ENCODE results near the gene HBG2. TPM values are rescaled to one million over a fixed set of nuclear protein-coding genes. Genes with fewer than 3 reads are reported as not detected.
A peak's percentile ranks its signal among the peaks of the same experiment; 100 is the strongest.

HBG2 gene
- total RNA-seq, 8 experiments from 2014 or later, result not detected

DNA sequence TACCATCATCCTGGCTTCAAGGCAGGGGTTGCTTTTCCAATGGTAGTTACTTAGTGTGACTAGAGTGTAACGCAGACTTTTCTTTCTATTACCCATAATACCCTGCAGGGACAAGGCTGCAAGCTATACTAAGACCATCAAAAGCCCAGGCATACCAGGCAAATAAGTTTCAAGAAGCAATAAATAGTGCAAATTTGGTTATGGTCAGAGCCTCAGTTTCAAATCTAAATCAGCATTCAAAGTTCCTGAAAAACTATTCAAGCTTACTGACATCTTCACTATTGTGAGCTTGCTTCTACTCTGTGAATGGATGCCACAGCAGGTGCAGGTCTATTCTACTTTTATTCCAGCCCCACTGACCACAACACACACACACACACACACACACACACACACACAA is 25.2 kb downstream of the HBG2 start:
- 63 to 100% (median 77%) methylated on average over 1 of the region's 1 CpG; no CpG with 5 or more reads in 6 of the 10 experiments for WGBS, 10 experiments
- ATAC-seq (replicated peaks in 6 of 8), result no peak
- in situ Hi-C loops (cut with MboI; ENCODE audit: low pct_unique_long_range_greater_than_20kb in 2 of 9, low sequenced_read_pairs in 9 of 9, unreplicated experiment in 9 of 9), result no loop called here
- H3K4me1 ChIP-seq (replicated peaks in 1 of 2), result no peaks in the 10 kb centered on the region
- H3K27ac ChIP-seq, result no peak overlapping the region
- no peak overlapping the region for H3K4me3 ChIP-seq

DNA sequence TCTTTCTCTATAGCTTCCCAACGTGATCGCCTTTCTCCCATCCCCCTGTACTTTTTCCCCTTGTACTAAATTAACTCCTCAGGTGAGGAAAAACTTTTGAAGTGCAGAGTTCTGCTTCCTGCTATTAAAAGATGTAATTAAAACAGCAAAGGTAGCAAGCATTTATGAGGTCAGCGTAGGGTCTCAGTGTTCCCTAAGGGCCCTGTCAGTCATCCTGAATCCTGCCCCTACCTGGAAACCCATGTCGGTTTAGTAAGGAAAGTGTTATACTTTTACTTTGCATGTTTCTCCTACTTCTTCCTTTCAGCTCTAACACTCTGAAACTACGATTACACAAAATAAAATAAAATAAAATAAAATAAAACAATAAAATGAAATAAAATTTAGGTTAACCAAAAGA is 26.5 kb downstream of the HBG2 start:
- ATAC-seq (replicated peaks in 6 of 8), result no peak
- in situ Hi-C loops (cut with MboI; ENCODE audit: low pct_unique_long_range_greater_than_20kb in 2 of 9, low sequenced_read_pairs in 9 of 9, unreplicated experiment in 9 of 9), result no loop called here
- no peaks in the 10 kb centered on the region for H3K4me1 ChIP-seq (replicated peaks in 1 of 2)
- H3K4me3 ChIP-seq, result no peak overlapping the region
- WGBS, 10 experiments, result 30 to 94% (median 70%) methylated on average over 3 to 5 of the region's 5 CpGs; no CpG with 5 or more reads in 1 of the 10 experiments
- H3K27ac ChIP-seq, result no peak overlapping the region

DNA sequence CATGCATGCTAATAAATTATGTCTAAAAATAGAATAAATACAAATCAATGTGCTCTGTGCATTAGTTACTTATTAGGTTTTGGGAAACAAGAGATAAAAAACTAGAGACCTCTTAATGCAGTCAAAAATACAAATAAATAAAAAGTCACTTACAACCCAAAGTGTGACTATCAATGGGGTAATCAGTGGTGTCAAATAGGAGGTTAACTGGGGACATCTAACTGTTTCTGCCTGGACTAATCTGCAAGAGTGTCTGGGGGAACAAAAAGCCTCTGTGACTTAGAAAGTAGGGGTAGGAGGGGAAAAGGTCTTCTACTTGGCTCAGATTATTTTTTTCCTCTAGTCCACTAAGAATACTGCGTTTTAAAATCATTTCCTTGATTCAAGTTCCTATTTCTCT is 26.9 kb downstream of the HBG2 start:
- ATAC-seq (replicated peaks in 6 of 8), result no peak
- no peak overlapping the region for H3K27ac ChIP-seq
- H3K4me1 ChIP-seq (replicated peaks in 1 of 2), result no peaks in the 10 kb centered on the region
- 0 to 64% (median 37%) methylated on average over 1 of the region's 1 CpG; no CpG with 5 or more reads in 2 of the 10 experiments for WGBS, 10 experiments
- H3K4me3 ChIP-seq, result no peak overlapping the region
- in situ Hi-C loops (cut with MboI; ENCODE audit: low pct_unique_long_range_greater_than_20kb in 2 of 9, low sequenced_read_pairs in 9 of 9, unreplicated experiment in 9 of 9), result no loop called here

DNA sequence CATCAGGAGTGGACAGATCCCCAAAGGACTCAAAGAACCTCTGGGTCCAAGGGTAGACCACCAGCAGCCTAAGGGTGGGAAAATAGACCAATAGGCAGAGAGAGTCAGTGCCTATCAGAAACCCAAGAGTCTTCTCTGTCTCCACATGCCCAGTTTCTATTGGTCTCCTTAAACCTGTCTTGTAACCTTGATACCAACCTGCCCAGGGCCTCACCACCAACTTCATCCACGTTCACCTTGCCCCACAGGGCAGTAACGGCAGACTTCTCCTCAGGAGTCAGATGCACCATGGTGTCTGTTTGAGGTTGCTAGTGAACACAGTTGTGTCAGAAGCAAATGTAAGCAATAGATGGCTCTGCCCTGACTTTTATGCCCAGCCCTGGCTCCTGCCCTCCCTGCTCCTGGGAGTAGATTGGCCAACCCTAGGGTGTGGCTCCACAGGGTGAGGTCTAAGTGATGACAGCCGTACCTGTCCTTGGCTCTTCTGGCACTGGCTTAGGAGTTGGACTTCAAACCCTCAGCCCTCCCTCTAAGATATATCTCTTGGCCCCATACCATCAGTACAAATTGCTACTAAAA is 27.8 kb downstream of the HBG2 start, which contains the start of gene HBB:
Gene HBB (minus strand): TSS at position 340 of the 579 bp plus-strand sequence. CDS start 50 bp downstream, at position 290.
- WGBS, 10 experiments, result 55 to 100% (median 75%) methylated on average over 1 to 3 of the region's 3 CpGs; no CpG with 5 or more reads in 5 of the 10 experiments
- Histone ChIP-seq H3K4me3 (no peak within 1 kb of the TSS), H3K4me1 (replicated peaks in 1 of 2) (no peaks in the 10 kb centered on the region), H3K27ac (no peak within 1 kb of the TSS)
- in situ Hi-C loops (cut with MboI; ENCODE audit: low pct_unique_long_range_greater_than_20kb in 2 of 9, low sequenced_read_pairs in 9 of 9, unreplicated experiment in 9 of 9), result no loop called here
- peak in 1 of 8 experiments; percentile 29 for ATAC-seq (replicated peaks in 6 of 8)

DNA sequence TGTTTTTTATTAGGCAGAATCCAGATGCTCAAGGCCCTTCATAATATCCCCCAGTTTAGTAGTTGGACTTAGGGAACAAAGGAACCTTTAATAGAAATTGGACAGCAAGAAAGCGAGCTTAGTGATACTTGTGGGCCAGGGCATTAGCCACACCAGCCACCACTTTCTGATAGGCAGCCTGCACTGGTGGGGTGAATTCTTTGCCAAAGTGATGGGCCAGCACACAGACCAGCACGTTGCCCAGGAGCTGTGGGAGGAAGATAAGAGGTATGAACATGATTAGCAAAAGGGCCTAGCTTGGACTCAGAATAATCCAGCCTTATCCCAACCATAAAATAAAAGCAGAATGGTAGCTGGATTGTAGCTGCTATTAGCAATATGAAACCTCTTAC is 29.1 kb downstream of the HBG2 start:
- H3K4me1 ChIP-seq (replicated peaks in 1 of 2), result no peaks in the 10 kb centered on the region
- no peak for ATAC-seq (replicated peaks in 6 of 8)
- no peak overlapping the region for H3K4me3 ChIP-seq
- H3K27ac ChIP-seq, result no peak overlapping the region
- 20 to 90% (median 50%) methylated on average over 1 to 2 of the region's 2 CpGs; no CpG with 5 or more reads in 3 of the 10 experiments for WGBS, 10 experiments
- in situ Hi-C loops (cut with MboI; ENCODE audit: low pct_unique_long_range_greater_than_20kb in 2 of 9, low sequenced_read_pairs in 9 of 9, unreplicated experiment in 9 of 9), result no loop called here

DNA sequence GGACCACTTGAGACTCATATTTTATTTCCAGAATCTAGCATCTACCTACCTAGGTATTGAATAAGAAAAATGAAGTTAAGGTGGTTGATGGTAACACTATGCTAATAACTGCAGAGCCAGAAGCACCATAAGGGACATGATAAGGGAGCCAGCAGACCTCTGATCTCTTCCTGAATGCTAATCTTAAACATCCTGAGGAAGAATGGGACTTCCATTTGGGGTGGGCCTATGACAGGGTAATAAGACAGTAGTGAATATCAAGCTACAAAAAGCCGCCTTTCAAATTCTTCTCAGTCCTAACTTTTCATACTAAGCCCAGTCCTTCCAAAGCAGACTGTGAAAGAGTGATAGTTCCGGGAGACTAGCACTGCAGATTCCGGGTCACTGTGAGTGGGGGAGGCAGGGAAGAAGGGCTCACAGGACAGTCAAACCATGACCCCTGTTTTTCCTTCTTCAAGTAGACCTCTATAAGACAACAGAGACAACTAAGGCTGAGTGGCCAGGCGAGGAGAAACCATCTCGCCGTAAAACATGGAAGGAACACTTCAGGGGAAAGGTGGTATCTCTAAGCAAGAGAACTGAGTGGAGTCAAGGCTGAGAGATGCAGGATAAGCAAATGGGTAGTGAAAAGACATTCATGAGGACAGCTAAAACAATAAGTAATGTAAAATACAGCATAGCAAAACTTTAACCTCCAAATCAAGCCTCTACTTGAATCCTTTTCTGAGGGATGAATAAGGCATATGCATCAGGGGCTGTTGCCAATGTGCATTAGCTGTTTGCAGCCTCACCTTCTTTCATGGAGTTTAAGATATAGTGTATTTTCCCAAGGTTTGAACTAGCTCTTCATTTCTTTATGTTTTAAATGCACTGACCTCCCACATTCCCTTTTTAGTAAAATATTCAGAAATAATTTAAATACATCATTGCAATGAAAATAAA is 29.8 kb downstream of the HBG2 start:
- 52 to 100% (median 83%) methylated on average over 1 to 5 of the region's 6 CpGs; no CpG with 5 or more reads in 2 of the 10 experiments for WGBS, 10 experiments
- H3K4me1 ChIP-seq (replicated peaks in 1 of 2), result no peaks in the 10 kb centered on the region
- no peak overlapping the region for H3K4me3 ChIP-seq
- no peak overlapping the region for H3K27ac ChIP-seq
- no peak for ATAC-seq (replicated peaks in 6 of 8)
- in situ Hi-C loops (cut with MboI; ENCODE audit: low pct_unique_long_range_greater_than_20kb in 2 of 9, low sequenced_read_pairs in 9 of 9, unreplicated experiment in 9 of 9), result loop anchor here in 1 of 9 experiments (25.0 kb wide), 1 partner anchor 137 kb away; the partner anchor contains the start of gene OR51B6

DNA sequence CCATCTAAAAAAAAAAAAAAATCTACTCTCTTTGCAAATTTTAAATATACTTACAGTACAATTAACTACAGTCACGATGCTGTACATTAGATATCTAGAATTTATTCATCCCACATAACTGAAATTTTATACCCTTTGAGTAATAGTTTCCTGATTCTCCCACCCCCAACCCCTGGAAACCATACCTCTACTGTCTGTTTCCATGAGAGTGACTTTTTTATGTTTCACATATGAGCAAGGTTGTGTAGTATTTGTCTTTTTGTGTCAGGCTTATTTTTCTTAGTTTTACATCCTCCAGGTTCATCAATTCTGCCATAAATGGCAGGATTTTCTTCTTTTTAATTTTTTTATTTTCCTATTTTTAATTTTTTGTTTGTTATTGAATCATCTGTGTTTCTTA is 30.9 kb downstream of the HBG2 start:
- 0 to 100% (median 47%) methylated on average over 1 of the region's 1 CpG; no CpG with 5 or more reads in 2 of the 10 experiments for WGBS, 10 experiments
- no peak overlapping the region for H3K4me3 ChIP-seq
- no peak overlapping the region for H3K27ac ChIP-seq
- no peaks in the 10 kb centered on the region for H3K4me1 ChIP-seq (replicated peaks in 1 of 2)
- in situ Hi-C loops (cut with MboI; ENCODE audit: low pct_unique_long_range_greater_than_20kb in 2 of 9, low sequenced_read_pairs in 9 of 9, unreplicated experiment in 9 of 9), result loop anchor here in 1 of 9 experiments (25.0 kb wide), 1 partner anchor 139 kb away; the partner anchor contains the start of gene OR51B6
- ATAC-seq (replicated peaks in 6 of 8), result no peak

DNA sequence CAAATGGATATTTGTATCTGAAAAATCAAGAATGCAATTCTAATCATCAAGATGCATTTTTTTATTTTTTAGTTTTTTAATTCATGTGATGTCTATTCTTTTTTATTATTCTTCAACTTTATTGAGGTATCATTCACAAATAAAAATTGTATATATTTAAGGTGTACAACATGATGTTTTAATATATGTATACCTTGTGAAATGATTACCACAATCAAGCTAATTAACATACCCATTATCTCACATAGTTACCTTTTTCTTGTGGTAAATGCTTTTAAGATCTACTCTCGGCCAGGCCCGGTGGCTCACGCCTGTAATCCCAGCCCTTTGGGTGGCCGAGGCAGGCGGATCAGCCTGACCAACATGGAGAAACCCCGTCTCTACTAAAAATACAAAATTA is 31.4 kb downstream of the HBG2 start:
- no peak overlapping the region for H3K27ac ChIP-seq
- no peaks in the 10 kb centered on the region for H3K4me1 ChIP-seq (replicated peaks in 1 of 2)
- in situ Hi-C loops (cut with MboI; ENCODE audit: low pct_unique_long_range_greater_than_20kb in 2 of 9, low sequenced_read_pairs in 9 of 9, unreplicated experiment in 9 of 9), result loop anchor here in 1 of 9 experiments (25.0 kb wide), 1 partner anchor 139 kb away; the partner anchor contains the start of gene OR51B6
- H3K4me3 ChIP-seq, result no peak overlapping the region
- 0 to 100% (median 70%) methylated on average over 1 to 6 of the region's 6 CpGs for WGBS, 10 experiments
- ATAC-seq (replicated peaks in 6 of 8), result no peak

DNA sequence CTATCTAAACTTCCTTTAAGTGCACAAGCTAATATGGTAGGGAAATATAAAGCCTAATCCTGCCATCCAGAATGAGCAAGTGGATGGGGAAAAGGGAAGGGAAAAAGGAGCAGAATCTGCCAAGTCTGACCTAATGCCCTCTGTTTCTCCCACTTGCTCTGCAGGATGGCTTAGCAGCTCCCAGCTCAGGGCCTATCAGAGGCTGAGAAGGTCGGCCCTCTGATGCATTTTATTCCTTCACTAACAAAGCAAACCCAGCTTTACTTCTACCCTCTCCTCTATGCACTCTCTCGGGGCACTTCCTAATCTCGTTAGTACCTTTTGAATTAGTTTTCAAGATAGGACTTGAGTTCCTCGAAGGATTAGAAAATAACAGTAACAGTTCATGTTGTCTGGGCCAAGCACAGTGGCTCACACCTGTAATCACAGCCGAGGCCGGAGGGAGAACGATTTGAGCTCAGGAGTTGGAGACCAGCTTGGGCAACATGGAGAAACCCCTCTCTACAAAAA is 44.1 kb downstream of the HBG2 start:
- WGBS, 10 experiments, result 35 to 100% (median 80%) methylated on average over 1 to 6 of the region's 7 CpGs; no CpG with 5 or more reads in 3 of the 10 experiments
- H3K4me1 ChIP-seq (replicated peaks in 1 of 2), result no peaks in the 10 kb centered on the region
- ATAC-seq (replicated peaks in 6 of 8), result no peak
- in situ Hi-C loops (cut with MboI; ENCODE audit: low pct_unique_long_range_greater_than_20kb in 2 of 9, low sequenced_read_pairs in 9 of 9, unreplicated experiment in 9 of 9), result loop anchor here in 1 of 9 experiments (25.0 kb wide), 1 partner anchor 152 kb away; the partner anchor contains the start of gene OR51B6
- no peak overlapping the region for H3K27ac ChIP-seq
- no peak overlapping the region for H3K4me3 ChIP-seq

DNA sequence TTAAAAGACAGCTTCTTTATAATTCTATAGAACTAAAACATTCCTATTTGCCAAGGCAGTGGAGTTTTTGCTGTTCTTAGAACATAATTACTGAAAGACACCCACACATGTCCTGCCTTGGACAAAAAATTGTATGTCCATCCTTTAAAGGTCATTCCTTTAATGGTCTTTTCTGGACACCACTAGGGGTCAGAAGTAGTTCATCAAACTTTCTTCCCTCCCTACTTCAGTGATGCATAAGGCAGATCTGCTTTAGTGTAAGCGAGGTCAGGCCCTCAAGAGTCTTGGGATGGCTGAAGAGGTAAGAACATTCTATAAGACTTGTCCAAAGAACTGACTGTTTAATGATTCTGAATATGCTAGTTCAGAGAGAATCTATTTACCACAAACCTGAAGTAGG is 49.8 kb downstream of the HBG2 start:
- Histone ChIP-seq H3K4me3 (no peak overlapping the region), H3K4me1 (replicated peaks in 1 of 2) (no peaks in the 10 kb centered on the region), H3K27ac (no peak overlapping the region)
- in situ Hi-C loops (cut with MboI; ENCODE audit: low pct_unique_long_range_greater_than_20kb in 2 of 9, low sequenced_read_pairs in 9 of 9, unreplicated experiment in 9 of 9), result loop anchor here in 1 of 9 experiments (25.0 kb wide), 1 partner anchor 158 kb away; the partner anchor contains the start of gene OR51B6
- ATAC-seq (replicated peaks in 6 of 8), result peak in 6 of 8 experiments; percentile 38 to 96 (median 70)
- 0 to 60% (median 47%) methylated on average over 1 of the region's 1 CpG; no CpG with 5 or more reads in 4 of the 10 experiments for WGBS, 10 experiments

DNA sequence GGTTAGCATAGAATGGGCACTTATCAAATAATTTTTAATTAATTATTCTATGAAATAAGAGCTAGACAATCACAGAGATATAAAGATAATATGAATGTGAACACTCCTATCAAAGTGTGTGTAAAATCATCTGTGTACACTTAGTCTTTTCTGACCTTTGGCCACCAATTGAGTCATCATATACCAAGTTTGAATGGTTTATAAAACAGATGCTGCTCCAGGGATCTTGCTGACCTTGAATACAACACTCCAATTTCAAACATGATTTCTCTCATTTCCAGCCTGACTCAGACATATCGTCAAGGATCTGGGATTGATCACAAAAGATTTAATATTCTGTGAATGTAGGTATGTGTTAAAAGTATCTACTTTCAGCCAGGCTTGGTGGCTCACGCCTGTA is 51.2 kb downstream of the HBG2 start:
- 0 to 73% (median 64%) methylated on average over 1 to 2 of the region's 2 CpGs; no CpG with 5 or more reads in 4 of the 10 experiments for WGBS, 10 experiments
- Histone ChIP-seq H3K4me3 (no peak overlapping the region), H3K4me1 (replicated peaks in 1 of 2) (no peaks in the 10 kb centered on the region), H3K27ac (no peak overlapping the region)
- no peak for ATAC-seq (replicated peaks in 6 of 8)
- in situ Hi-C loops (cut with MboI; ENCODE audit: low pct_unique_long_range_greater_than_20kb in 2 of 9, low sequenced_read_pairs in 9 of 9, unreplicated experiment in 9 of 9), result loop anchor here in 1 of 9 experiments (25.0 kb wide), 1 partner anchor 159 kb away; the partner anchor contains the start of gene OR51B6
